GM19035 (cell line): Measurements from ENCODE around the gene TMLHE.
A peak's percentile ranks its signal among the peaks of the same experiment; 100 is the strongest.
"Not testable (repeated sequence)": the region's sequence is repeated elsewhere in the genome, so short reads cannot be mapped to it uniquely, and the experiment has no call there.

Experiments
- ATAC-seq: cut with Tn5 transposase; IDR thresholded peaks from one replicate; pipeline ENCODE4 v1.9.1; 2021; ENCODE audit not compliant: unreplicated experiment

The TMLHE gene

DNA sequence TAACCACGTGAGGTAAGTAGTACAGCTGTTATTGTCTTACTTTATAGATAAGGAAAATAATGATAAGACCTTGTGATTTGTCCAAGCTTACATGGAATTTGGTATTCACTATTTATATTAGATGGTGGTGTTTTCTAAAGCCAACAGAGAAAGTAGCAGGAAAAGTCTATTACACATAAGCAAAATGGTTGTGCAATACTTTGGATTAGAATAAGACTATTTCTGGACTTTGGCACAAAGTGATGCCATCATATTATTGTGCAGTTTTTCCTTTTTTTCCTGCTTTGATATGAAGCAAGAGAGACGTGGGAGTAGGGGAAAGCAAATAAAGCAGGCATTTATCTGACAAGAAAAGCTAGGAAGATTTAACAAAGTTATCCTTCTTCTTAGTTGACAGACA lies 117.6 kb downstream of the TMLHE start:
- not testable (repeated sequence) for ATAC-seq

DNA sequence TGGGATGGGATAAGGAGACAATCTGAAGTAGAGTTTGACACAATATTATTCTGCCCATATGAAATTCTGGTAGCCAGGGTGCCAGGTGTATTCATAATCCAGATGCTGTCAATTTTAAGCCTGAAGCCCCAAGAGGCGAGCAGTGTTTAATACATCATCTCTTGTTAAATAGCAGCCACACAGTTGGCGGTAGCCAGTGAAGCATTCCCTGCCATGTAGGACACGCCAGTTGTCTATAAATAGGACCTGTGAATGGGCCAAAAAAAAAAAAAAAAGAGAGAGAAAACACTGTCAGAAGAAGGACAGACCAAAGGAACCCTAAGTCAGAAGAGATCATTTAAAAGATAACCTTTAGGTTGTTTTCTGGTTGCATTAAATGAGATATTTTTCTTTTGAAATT lies 121.3 kb downstream of the TMLHE start:
- ATAC-seq = not testable (repeated sequence)

DNA sequence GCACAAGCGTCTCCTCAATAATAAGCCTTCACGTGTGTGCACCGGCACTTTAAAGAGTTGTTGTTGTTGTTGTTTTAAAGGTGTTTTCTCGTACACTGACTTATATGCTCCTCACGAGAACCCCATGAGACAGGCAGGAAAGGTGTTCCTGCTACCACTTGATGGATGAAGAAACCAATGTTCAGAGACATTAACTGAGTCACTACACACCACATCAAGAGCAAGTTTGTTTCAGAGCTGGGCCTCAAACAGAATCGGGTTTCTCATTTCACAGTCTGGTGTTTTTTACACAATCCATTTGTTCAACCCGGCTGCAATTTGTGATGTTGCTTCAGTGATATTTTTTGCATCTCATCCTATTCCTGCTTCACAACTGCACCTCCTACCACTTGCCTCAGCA lies 135.6 kb downstream of the TMLHE start:
- not testable (repeated sequence) for ATAC-seq

DNA sequence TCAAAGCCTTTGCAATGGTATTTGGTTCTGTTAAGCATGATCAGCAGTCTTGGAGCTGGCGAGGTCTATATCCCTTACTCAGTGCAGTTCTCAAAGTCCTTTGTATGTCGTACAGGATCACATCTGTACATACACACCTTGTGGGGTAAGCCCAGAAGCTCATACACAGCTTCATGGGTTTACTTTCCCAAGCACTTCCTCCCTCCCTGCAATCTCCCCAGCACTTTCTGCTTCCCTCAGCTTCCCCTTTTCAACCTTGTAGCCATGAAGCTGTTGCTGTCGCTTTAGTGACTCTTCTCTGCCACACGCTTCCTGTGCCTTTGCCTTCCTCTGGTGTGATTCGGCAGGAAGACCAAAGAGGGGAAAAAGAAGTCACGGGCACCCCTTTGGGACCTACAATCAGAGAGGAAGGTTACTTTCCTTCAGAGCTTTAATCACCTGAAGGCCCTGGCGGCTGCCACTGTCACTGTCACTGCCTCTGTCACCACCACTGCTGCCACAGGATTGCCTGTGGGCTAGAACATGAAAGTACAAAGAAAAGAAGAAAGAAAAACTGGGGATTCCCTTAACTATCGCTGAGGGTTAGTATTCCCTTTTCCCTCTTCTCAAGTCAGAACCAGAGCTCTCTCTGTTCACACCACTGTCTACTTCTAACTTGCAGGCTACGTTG lies 146.3 kb downstream of the TMLHE start:
- ATAC-seq = peak; percentile 68

DNA sequence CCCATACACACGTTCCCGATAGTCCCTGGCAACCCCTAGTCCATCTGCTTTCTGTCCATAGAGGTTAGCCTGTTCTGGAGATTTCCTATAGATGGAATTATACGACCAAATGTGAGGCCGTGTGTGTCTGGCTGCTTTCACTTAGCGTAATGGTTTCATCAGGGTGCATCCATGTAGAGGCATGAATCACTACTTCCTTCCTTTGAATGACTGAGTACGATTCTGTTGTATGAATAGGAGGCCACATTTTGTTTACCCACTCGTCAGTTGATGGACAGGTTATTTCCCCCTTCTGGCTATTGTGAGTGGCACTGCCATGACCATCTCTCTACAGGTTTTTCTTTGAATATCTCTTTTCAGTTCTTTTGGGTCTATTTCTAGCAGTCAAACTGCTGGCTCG lies 152.3 kb downstream of the TMLHE start:
- not testable (repeated sequence) for ATAC-seq

DNA sequence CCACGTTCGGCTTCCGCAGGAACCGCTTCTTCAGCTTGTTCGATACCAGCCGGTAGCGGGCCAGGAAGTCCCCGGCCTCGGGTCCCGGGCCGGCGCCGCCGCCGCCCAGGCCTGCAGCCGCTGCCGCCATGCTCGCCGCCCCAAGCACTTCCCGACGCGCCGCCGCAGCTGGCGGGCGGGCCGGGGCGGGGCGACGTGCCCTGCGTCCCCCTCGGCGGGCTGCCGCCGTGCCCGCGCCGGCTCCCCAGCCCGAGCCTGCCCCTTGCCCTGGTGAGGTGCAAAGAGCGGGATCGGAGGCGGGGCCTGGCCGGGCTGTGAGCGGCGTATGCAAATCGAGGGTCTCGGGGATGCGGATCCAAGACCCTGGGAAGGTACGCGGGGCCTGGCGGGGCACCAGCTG lies 154.3 kb downstream of the TMLHE start, which contains the start of gene F8A3:
TSS of gene F8A3 (minus strand) at position 150 of the 400 bp plus-strand sequence. CDS start at position 130, 20 bp downstream.
- peak; percentile 78 for ATAC-seq

DNA sequence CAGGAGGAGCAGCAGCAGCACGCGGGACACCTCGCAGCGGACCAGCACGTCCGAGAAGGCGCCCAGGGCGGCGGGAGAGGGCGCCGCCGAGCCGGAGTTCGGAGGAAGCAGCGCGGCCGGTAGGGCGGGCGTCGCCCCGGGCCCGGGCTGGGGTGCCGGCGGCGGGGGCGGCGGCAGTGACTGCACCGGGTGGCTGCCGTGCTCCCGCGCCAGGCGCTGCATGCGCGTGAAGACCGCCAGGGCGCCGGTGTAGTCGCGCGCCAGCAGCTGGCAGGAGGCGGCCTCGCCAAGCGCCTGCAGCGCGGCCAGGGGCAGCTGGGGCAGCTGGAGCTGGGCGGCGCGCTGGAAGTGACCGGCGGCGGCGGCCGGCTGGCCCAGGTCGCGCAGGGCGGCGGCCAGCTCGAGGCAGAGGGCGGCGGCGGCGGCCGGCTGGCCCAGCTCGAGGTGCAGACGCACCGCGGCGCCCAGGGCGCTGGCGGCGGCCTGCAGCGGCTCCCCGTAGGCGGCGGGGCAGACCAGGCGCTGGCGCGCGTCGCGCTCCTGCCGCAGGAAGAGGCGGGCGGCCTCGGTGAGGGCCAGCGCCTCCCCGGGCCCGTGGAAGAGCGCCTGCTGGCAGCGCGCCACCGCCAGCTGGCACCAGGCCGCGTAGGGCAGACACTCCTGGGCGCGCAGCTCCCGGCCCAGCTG lies 154.8 kb downstream of the TMLHE start:
- peak; percentile 49 for ATAC-seq

DNA sequence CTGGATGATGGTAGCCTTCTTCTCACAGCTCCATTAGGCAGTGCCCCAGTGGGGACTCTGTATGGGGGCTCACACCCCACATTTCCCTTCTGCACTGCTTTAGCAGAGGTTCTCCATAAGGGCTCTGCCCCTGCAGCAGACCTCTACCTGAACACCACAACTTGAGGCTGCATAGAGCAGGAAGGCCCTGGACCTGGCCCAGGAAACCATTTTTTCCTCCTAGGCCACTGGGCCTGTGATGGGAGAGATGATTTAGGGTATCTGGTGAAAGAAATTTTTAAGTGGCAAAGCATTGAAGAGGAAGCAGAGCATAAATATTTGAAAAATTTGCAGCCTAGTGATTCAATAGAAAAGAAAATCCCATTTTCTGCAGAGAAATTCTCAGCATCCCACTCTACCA lies 171.7 kb downstream of the TMLHE start:
- no peak for ATAC-seq
